HepG2 (cell line): ENCODE measurements around the gene CIB2. TPM values are rescaled to one million over a fixed set of nuclear protein-coding genes. Genes with fewer than 3 reads are reported as not detected.

ENCODE experiments used
- ADNP ChIP-seq: sonication (generic); formaldehyde crosslinking; IDR thresholded peaks from 2 replicates; pipeline ENCODE4 v1.4.0; 2020; ENCODE audit warnings: missing genetic modification reagents
- ELF1 ChIP-seq: sonication (generic); formaldehyde crosslinking; IDR thresholded peaks from 2 replicates; pipeline ENCODE4 v1.4.0; 2020; ENCODE audit warnings: missing genetic modification reagents
- HOXA7 ChIP-seq: sonication (generic); formaldehyde crosslinking; IDR thresholded peaks from 2 replicates; pipeline ENCODE4 v1.8.1; 2022; ENCODE audit warnings: mild to moderate bottlenecking, missing genetic modification reagents, moderate library complexity
- IRF2 ChIP-seq: IDR thresholded peaks from 2 replicates; pipeline ENCODE4 v1.6.1; 2018; ENCODE audit warnings: missing genetic modification reagents, missing compliant biosample characterization
- KAT7 ChIP-seq: IDR thresholded peaks from 2 replicates; pipeline ENCODE4 v1.6.1; 2018; ENCODE audit warnings: borderline replicate concordance, missing compliant biosample characterization
- KLF16 ChIP-seq, 2 experiments: sonication (generic) in 1 of 2; formaldehyde crosslinking in 1 of 2; IDR thresholded peaks; 2 replicates each; pipeline versions ENCODE4 v1.6.1 to v1.8.0; 2016 to 2023; ENCODE audit warnings: missing genetic modification reagents in 2 of 2, missing compliant biosample characterization in 1 of 2
- KMT2B ChIP-seq: IDR thresholded peaks from 2 replicates; pipeline ENCODE4 v1.6.1; 2016; ENCODE audit warnings: missing genetic modification reagents, missing compliant biosample characterization
- LCORL ChIP-seq, 2 experiments: fragments of 450-650 bp in 1 of 2; sonication (generic) in 1 of 2; formaldehyde crosslinking in 1 of 2; IDR thresholded peaks; 2 replicates each; pipeline versions ENCODE4 v1.5.0 to v1.6.1; 2017 to 2020; ENCODE audit warnings: antibody characterized with exemption in 1 of 2, missing genetic modification reagents in 1 of 2
- polyA plus RNA-seq, 8 experiments: library from polyadenylated mRNA; depleted of rRNA in 3 of 8; stranded (reverse) in 7 of 8; unstranded in 1 of 8; fragments of >200 nt; fragmentation: Illumina TruSeq in 4 of 8; extraction: Trizol in 4 of 8; gene quantifications; 2 replicates each; pipeline versions ENCODE4 v1.2.1 to v1.2.3, GENCODE V29; 2011 to 2016; ENCODE audit warnings: low read depth in 4 of 8, missing spikeins in 1 of 8, mixed read lengths in 1 of 8; ENCODE audit not compliant: insufficient read depth in 1 of 8
- total RNA-seq, 5 experiments: library from RNA; depleted of rRNA; stranded (reverse); fragments of >200 nt; fragmentation: Illumina TruSeq; extraction: Trizol; gene quantifications; 2 replicates each; pipeline ENCODE4 v1.2.3, GENCODE V29; 2016; ENCODE audit warnings: low read depth in 1 of 5
- TF ChIP-seq, protein P1 (sequence below): sonication (generic); IDR thresholded peaks from 2 replicates; pipeline ENCODE4 v1.6.1; 2016; ENCODE audit warnings: low read depth, borderline replicate concordance
- TF ChIP-seq, protein P2 (sequence below): sonication (generic); formaldehyde crosslinking; IDR thresholded peaks from 2 replicates; pipeline ENCODE4 v1.5.0; 2020; ENCODE audit warnings: missing genetic modification reagents
- TF ChIP-seq, protein P3 (sequence below): sonication (generic); formaldehyde crosslinking; IDR thresholded peaks from 2 replicates; pipeline ENCODE4 v1.4.0; 2020; ENCODE audit warnings: mild to moderate bottlenecking, low read depth, missing genetic modification reagents
- TF ChIP-seq, protein P4 (sequence below): sonication (generic); formaldehyde crosslinking; IDR thresholded peaks from 2 replicates; pipeline ENCODE4 v1.8.1; 2023; ENCODE audit warnings: mild to moderate bottlenecking, moderate library complexity, missing genetic modification reagents
- TF ChIP-seq, protein P5 (sequence below): sonication (generic); formaldehyde crosslinking; IDR thresholded peaks from 2 replicates; pipeline ENCODE4 v1.4.0; 2020; ENCODE audit warnings: mild to moderate bottlenecking, missing genetic modification reagents
- TF ChIP-seq, protein P6 (sequence below): sonication (generic); formaldehyde crosslinking; IDR thresholded peaks from 2 replicates; pipeline ENCODE4 v1.4.0; 2020; ENCODE audit warnings: missing genetic modification reagents

Gene CIB2
- total and polyA plus RNA-seq, 2 of the 13 experiments (the other 11 are each of a cell fraction or from before 2014, with no cell fraction given), result 1.4 to 1.5 TPM

DNA sequence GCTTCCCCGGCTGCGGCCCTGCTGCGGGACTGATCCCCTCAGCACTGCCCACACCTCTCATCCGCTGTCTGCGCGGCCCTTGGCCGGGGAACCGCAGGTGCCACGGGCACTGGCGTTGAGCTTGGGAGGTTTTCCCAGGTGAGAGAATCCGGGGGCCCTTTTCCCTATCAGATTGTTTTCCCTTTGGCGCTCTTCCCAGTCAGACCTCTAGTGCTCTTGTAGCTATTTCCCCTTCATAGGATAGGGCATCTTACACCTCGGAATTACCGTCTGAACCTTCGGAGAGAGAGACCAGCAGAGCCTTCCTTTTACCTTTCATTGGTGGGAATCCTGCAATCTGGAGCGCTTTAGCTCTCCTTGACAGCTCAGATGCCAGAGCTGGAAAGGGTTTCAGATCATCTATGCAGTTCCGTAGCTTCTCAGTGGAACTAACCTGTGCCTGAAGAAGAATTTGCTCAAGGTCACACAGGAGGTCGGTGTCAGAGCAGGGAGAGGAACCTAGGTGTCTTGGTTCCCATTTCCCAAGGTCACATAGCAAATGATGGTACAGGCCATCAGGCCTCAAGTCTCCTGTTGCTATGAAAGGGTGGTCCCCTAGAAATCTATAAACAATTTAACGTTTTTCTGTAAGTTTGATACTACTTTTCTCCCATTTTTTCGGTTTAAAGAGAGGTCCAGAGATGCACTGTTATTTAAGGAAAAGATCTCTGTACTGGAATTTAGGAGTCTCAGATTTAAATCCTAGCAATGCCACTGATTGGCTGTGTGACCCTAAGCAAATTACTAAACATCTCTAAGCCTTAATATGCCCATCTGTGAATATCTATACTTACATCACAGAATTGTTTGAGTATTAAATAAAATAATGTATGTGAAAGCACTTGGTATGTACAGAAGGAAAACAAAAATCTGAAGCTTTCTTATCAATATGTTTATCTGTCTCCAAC, 18.8 kb upstream of the CIB2 start (continued):
- TF ChIP-seq, protein P1, sequence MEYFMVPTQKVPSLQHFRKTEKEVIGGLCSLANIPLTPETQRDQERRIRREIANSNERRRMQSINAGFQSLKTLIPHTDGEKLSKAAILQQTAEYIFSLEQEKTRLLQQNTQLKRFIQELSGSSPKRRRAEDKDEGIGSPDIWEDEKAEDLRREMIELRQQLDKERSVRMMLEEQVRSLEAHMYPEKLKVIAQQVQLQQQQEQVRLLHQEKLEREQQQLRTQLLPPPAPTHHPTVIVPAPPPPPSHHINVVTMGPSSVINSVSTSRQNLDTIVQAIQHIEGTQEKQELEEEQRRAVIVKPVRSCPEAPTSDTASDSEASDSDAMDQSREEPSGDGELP, result no peak
- 0 out of 2 replicates have a peak, but pooled peaks have one; percentile 12 for TF ChIP-seq ELF1 (CRISPR knock-in tag)
- TF ChIP-seq, protein P2, sequence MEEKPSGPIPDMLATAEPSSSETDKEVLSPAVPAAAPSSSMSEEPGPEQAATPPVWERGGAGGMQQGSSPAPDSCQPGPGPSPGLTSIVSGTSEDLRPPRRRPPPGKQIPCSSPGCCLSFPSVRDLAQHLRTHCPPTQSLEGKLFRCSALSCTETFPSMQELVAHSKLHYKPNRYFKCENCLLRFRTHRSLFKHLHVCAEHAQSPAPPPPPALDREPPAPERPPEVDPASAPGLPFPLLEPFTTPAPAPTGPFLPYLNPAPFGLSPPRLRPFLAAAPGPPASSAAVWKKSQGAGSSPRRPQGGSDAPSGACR, result 0 out of 2 replicates have a peak, but pooled peaks have one; percentile 31
- TF ChIP-seq ADNP (CRISPR knock-in tag), result no peak
- TF ChIP-seq, protein P3, sequence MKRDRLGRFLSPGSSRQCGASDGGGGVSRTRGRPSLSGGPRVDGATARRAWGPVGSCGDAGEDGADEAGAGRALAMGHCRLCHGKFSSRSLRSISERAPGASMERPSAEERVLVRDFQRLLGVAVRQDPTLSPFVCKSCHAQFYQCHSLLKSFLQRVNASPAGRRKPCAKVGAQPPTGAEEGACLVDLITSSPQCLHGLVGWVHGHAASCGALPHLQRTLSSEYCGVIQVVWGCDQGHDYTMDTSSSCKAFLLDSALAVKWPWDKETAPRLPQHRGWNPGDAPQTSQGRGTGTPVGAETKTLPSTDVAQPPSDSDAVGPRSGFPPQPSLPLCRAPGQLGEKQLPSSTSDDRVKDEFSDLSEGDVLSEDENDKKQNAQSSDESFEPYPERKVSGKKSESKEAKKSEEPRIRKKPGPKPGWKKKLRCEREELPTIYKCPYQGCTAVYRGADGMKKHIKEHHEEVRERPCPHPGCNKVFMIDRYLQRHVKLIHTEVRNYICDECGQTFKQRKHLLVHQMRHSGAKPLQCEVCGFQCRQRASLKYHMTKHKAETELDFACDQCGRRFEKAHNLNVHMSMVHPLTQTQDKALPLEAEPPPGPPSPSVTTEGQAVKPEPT (CRISPR knock-in tag), result no peak
- TF ChIP-seq, protein P4, sequence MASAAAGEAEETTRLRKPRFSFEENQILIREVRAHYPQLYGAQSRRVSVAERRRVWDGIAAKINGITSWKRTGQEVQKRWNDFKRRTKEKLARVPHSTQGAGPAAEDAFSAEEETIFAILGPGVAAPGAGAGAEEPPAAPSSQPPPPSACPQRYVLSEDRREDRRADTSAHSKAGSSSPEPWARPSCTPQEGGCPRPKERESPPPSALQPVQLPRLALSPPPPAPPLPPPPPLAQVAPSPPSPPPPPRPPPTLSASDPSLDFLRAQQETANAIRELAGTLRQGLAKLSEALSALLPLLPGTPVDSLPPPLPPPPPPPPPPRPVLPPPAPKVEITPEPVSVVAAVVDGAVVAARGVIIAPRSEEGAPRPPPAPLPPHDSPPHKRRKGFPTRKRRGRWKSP (CRISPR knock-in tag), result 0 out of 2 replicates have a peak, but pooled peaks have one; percentile 25
- TF ChIP-seq IRF2, result no peak
- TF ChIP-seq, protein P5, sequence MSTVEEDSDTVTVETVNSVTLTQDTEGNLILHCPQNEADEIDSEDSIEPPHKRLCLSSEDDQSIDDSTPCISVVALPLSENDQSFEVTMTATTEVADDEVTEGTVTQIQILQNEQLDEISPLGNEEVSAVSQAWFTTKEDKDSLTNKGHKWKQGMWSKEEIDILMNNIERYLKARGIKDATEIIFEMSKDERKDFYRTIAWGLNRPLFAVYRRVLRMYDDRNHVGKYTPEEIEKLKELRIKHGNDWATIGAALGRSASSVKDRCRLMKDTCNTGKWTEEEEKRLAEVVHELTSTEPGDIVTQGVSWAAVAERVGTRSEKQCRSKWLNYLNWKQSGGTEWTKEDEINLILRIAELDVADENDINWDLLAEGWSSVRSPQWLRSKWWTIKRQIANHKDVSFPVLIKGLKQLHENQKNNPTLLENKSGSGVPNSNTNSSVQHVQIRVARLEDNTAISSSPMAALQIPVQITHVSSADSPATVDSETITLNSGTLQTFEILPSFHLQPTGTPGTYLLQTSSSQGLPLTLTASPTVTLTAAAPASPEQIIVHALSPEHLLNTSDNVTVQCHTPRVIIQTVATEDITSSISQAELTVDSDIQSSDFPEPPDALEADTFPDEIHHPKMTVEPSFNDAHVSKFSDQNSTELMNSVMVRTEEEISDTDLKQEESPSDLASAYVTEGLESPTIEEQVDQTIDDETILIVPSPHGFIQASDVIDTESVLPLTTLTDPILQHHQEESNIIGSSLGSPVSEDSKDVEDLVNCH, result no peak
- no peak; the same call in 1 of the 2 replicates for TF ChIP-seq KAT7 (CRISPR knock-in tag)
- TF ChIP-seq, protein P6, sequence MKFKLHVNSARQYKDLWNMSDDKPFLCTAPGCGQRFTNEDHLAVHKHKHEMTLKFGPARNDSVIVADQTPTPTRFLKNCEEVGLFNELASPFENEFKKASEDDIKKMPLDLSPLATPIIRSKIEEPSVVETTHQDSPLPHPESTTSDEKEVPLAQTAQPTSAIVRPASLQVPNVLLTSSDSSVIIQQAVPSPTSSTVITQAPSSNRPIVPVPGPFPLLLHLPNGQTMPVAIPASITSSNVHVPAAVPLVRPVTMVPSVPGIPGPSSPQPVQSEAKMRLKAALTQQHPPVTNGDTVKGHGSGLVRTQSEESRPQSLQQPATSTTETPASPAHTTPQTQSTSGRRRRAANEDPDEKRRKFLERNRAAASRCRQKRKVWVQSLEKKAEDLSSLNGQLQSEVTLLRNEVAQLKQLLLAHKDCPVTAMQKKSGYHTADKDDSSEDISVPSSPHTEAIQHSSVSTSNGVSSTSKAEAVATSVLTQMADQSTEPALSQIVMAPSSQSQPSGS (CRISPR knock-in tag), result 0 out of 2 replicates have a peak, but pooled peaks have one; percentile 5
- no peak for TF ChIP-seq HOXA7 (CRISPR knock-in tag)
- TF ChIP-seq KMT2B (CRISPR knock-in tag), result 0 out of 2 replicates have a peak, but pooled peaks have one; percentile 10
- no peak for TF ChIP-seq LCORL (IDR thresholded peaks at IDR 0.05)
- TF ChIP-seq LCORL (CRISPR knock-in tag; IDR thresholded peaks at IDR 0.05), result 0 out of 2 replicates have a peak, but pooled peaks have one; percentile 43
- TF ChIP-seq KLF16 (CRISPR knock-in tag; IDR thresholded peaks at IDR 0.05), result peak in 1 of 2 experiments; percentile 45; a peak in 1 of 4 replicates
